ENCODE results near the gene ATP6V1G3.
"Not testable (repeated sequence)": the region's sequence is repeated elsewhere in the genome, so short reads cannot be mapped to it uniquely, and the experiment has no call there.

ATP6V1G3 gene

DNA sequence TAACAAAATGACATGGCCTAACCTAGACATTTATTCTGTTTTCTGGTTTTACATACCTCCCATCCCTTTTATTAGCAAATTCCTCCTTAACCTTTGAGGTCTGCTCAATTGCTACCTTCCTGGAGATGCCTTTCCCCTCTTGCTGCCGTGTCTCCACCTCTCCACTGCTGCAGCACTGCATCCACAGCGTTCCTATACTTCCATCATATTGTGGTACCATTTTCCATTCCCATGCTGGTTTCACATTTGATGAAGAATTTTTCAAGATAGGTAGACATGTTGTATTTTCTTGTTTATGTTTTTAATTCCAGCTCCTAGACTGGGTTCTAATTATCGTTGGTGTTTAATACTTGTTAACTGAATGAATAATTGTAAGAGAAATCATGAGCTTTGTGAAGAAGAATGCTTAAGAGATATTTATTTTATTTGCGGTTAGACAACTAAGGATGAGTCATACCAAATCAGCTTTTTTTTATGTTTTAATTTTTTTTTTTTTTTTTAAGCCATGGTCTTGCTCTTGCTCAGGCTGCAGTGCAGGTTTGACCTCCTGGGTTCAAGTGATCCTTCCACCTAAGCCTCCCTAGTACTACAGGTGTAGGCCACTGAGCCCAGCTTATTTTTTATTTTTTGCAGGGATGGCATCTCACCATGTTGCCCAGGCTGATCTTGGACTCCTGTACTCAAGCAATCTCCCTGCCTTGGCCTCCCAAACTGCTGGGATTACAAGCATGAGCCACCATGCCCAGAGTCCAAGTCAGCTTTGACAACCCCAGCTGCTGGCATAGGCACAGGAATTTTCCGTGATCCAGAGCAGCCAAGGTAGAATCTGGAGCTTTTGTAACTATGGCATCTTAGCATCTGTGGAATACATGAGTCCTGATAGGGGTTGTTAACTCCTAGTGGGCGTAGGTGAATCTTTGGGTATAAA, 44.0 kb downstream of the ATP6V1G3 start:
- DNase-seq = no peak

DNA sequence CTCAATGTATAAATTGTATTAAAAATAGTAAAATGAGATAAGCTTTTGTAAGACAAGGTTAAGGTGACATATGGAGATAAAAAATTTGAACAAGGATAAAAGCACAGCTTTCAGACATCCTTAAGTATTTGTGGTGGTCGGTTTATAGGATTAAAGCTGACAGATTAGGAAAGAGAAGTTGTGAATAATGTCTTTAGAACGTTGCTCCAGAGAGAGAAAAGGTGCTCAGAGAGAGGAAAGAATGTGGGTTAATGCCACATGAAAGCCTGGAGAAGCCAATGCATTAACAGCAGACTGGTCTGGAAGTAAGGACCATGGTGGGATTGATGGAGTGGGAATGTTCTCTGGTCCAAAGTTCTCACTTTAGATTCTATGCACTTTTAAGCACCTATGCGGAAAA, 44.8 kb downstream of the ATP6V1G3 start:
- no peak for DNase-seq

DNA sequence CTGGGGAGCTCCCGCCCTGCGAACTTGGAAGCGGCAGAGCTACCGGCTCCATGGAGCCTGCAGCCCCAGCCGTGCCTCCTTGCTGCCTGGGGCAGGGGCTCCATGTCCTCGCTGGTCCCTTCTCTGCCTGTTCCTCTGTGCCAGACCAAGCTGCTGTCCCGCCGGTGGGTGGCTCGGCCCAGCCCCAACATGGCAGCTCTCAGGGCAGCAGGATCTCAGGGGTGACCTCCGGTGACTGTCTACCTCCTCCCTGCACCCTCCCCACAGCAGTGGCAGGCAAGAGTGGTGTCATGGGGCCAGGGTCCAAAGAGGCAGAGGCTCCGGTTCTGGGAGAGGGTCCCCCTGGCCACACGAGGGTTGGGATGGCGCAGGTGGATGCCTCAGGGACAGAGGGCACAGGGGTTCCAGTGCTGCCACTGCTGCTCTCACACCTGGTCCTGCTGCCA, 45.8 kb downstream of the ATP6V1G3 start:
- DNase-seq = no peak

DNA sequence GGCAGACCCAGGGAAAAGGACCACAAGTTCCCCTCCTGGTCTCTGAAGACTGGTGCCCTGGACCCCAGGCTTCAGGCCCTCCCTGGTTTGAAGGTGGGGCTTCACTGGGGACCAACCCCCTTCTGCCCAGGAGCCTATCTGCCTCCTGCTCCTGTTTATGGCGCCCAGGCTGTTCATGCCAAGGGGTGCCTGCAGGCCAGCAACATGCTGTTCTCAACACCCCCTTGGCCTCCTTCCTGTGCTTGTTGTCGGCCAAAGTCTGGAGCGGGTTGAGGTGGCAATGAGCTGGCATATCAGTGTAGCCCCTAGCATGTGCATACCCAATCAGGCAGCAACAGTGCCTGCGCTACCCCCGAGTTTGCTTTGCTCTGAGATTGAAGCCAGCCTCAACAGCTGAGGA, 46.3 kb downstream of the ATP6V1G3 start:
- no peak for DNase-seq

DNA sequence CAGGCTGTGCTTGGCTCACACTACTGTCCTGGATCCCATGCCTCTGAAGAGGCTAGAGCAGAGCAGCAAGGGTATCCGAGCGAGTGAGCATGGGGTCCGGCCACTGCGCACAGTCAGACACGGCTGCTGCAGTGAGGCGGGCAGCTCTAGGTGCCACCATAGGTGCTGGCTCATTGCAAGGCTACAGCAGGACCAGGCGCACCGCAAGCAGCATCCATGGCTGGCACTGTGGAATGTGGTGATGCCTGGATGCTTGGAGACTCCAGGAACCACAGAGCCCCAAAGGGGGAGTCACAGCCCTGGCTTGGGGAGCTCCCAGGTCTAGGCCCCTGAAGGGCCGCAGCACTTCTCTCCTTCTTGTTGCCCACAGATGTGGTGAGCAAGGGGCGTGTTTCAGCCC, 47.2 kb downstream of the ATP6V1G3 start:
- DNase-seq = no peak

DNA sequence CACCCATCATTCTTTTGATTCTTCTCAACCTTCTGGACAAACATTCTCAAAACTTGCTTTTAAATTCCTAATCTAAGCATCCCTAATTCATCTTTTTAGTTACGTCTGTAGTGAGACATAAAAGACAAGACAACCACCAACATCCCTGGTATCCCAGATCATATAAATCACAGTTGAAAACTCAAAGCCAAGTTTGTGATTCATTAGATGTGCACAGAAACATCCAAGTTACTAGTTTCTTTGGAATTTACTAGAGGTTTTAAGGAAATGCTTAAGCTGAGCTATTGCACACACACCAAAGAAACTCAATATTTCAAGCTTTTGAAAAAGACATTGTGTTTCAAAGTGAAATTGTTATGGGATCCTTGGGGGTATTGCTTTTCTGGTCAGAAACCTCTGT, 47.6 kb downstream of the ATP6V1G3 start:
- DNase-seq = no peak

DNA sequence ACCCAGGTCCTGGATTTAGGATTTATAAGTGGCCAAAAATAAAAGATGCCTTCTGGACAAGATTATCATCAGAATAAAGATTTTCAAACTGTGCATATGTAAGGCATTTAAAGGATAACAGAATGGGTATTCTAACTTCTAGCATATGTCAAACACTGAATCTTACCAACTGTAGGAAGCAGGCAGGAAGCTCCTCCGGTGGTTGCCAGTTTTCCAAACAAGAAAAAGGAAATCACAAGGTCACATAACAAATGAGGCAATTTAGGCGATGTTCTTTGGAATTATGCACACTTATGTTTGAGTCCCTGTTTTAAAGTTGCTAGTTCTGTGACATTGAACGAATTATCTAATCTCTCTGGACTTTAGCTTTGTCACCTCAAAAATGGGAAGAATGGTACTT, 48.9 kb downstream of the ATP6V1G3 start:
- no peak for DNase-seq

DNA sequence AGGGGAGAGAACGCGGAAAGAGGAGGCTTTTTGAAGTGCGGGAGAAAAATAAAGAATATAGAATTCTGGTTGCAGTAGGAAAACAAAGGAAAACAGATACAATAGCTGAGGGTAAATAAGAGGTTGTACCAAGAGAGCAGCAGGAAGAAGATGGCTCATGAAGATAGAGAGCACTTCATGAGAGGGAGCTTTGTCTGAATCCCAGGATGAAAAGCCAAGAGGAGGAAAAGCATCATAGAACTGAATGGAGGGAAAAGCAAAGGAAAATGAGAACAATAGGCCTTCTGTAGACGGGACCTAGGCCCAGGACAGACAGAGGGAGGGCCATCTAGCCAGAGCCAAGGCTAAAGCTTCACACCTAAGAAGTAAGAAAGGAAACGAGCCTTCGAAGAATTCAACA, 49.5 kb downstream of the ATP6V1G3 start:
- DNase-seq = no peak

DNA sequence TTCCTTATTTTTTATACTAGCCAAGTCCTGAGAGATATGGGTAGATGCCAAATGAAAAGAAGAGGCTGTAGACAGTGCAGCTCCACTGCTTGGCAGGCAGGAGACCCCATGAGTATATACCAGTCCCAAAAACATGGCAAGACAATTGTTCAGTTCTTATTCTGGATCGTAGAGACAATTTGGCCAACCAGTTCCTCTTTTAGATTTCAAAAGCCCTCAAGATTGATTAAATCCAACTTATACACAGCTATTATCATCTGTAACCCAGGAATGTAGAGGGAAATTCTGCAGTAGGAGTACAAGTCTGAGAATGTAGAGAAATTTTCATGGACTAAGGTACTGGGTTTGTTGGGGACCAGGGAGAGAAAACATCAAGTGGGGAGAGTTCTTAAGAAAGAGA, 50.3 kb downstream of the ATP6V1G3 start:
- no peak for DNase-seq

DNA sequence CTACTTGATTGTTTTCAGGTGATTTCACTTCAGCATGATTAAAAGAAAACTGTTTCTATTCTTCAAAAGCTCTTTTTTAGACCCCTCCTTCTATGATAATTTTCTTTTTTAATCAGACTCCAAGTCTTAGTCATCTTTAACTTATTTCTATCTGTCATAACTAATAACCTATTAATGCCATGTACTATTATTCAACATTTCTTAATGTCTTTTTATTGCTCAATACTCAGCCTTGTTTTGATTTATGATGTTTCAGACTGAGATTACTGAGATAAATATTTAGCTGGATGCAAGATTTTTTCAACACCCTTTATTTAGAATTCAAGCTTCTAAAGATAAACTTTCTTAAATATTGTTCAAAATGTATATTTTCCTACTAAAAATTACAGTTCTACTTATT, 53.6 kb downstream of the ATP6V1G3 start:
- DNase-seq = no peak

DNA sequence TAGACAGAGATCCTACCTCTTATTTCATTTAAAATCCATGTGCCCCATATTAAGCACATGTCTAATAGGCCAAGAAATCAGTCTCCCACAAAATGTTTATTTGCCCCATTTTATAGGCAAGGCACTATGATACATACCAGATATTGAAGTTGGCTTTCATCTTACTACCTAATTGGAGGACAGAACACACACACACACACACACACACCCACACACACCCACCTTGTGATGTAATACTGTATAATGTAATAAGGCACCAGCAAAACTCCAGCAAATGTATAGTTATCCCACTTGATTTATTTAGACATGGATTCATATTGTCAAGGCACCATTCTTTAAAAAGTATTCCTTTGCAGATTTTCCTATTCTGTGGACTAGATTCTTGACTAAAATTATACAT, 56.8 kb downstream of the ATP6V1G3 start:
- DNase-seq = no peak

DNA sequence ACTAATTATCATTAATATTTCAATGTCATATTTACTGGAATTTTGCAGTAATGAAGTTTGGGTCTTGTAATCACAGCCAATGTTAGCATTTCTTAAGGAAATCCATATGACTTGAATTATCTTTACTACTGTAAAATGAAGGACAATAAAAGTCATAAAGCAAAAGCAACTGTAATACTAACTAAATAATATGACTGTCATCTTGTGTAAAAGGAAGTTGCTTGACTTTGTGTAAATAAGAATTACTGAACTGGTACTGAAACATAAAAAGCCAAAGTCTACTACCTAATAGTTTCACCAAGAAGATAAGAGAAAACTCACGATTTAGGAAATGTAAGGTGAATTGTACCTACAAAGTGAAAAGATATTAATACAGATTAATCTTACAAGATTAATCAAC, 57.5 kb downstream of the ATP6V1G3 start:
- DNase-seq = no peak

DNA sequence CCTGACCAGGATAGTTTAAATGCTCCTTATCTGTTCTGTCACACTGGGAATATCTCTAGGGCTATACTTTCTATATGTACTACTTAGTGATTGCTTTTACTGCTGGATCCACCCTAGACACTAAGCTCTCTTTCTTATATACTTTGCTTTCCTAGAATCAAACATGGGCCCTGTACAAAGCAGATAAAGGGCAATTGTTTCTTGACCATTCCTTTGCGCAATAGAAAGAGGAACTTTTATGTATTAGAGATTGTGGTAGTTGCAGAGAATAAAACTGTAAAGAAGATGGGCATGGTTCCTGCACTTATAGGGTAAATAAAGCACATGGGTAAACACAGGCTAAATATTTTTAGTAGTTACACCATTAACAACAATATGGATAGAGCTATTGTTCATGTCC, 58.8 kb downstream of the ATP6V1G3 start:
- DNase-seq = no peak

DNA sequence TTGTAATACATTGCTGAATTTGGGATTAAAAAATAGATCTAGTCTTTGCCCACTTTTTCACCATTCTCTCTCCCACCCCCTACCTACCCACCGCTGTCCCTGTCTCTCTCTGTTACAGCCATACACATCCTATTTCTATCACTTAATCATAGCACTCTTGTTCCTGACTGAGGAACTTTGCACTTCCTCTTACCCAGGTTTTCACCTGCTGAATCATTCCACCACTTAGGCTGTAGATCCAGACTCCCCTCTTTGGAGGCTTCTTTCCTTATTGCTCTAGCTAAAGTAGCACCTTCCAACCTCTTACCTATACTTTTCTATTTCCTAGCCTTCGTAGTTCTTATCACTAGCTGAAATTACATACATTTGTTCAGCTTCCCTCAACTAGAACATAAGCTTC, 59.6 kb downstream of the ATP6V1G3 start:
- no peak for DNase-seq

DNA sequence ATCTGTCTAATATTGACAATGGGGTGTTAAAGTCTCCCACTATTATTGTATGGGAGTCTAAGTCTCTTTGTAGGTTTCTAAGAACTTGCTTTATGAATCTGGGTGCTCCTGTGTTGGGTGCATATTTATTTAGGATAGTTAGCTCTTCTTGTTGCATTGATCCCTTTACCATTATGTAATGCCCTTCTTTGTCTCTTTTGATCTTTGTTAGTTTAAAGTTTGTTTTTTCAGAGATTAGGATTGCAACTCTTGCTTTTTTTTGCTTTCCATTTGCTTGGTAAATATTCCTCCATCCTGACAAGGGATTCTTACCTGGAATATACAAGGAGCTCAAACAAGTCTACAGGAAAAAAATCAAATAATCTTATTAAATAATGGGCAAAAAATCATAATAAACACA, 63.1 kb downstream of the ATP6V1G3 start:
- DNase-seq = not testable (repeated sequence)
